ENCODE results near the gene DLGAP1.

The DLGAP1 gene

DNA sequence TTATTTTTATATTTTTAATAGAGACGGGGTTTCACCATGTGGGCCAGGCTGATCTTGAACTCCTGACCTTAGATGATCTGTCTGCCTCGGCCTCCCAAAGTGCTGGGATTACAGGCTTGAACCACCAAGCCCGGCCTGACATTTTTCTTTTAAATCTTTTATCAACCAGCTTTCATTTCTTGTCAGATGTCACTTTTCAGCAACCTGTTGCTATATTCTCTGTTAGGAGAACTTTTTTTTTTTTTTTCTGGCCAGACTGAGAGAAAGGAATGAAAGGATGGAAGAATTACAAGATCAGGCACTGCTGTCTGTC, 858.8 kb downstream of the DLGAP1 start:
- Mint-ChIP-seq H3K36me3 (ENCODE audit: low read depth) (no peaks in the 10 kb centered on the region), H3K4me3 (peak overlapping the region; percentile 60), H3K9me3 (no peaks in the 10 kb centered on the region), H3K27ac (peak overlapping the region; percentile 92), H3K27me3 (ENCODE audit: low read depth, poor library complexity) (peaks cover 3% of the 10 kb centered on the region), H3K4me1 (peaks cover 64% of the 10 kb centered on the region)
- TF ChIP-seq, protein P1, sequence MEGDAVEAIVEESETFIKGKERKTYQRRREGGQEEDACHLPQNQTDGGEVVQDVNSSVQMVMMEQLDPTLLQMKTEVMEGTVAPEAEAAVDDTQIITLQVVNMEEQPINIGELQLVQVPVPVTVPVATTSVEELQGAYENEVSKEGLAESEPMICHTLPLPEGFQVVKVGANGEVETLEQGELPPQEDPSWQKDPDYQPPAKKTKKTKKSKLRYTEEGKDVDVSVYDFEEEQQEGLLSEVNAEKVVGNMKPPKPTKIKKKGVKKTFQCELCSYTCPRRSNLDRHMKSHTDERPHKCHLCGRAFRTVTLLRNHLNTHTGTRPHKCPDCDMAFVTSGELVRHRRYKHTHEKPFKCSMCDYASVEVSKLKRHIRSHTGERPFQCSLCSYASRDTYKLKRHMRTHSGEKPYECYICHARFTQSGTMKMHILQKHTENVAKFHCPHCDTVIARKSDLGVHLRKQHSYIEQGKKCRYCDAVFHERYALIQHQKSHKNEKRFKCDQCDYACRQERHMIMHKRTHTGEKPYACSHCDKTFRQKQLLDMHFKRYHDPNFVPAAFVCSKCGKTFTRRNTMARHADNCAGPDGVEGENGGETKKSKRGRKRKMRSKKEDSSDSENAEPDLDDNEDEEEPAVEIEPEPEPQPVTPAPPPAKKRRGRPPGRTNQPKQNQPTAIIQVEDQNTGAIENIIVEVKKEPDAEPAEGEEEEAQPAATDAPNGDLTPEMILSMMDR (IDR thresholded peaks at IDR 0.05), result no peak
- no peak for DNase-seq

DNA sequence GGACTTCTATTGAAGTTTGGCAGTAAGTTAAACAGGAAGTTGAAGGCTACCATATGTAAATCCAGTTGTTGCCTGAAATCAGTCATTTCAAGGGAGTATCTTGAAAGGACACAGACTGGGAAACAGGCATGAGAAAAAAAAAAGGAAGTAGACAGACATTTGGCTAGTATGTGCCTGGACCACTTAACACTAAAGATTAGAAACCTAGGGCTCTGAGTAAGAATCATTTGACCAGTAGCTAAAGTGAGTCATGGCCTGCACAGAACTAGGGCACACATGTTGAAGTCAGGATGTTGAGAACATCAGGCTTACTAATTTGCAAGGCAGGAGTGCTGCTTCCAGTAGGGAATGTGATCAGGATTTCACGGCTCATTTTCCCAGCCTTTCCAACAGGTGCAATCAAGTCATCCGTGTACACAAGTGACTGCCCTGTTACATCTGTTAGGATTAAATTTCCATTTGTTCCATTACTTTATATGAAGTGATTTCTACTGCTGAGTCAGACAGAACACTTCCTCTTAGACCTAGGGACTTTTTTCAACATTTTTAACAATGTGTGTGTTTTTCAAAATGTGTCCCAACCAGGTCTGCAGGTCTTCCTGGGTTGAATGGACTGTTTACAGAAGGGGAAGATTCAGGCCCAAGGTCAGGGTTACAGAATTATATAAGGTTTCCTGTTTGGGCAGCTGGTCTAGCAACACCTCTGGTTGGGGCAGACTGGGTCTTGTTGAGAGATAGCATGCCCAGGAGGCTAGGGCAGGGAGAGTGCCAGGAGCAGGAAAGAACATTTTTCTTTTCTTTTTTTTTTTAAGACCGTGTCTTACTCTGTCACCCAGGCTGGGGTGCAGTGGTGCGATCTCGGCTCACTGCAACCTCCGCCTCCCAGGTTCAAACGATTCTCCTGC, 859.5 kb downstream of the DLGAP1 start:
- TF ChIP-seq, protein P1 (IDR thresholded peaks at IDR 0.05), result no peak
- Mint-ChIP-seq H3K4me1 (peaks cover 70% of the 10 kb centered on the region), H3K27ac (peak overlapping the region; percentile 96), H3K4me3 (peak overlapping the region; percentile 83), H3K36me3 (ENCODE audit: low read depth) (no peaks in the 10 kb centered on the region), H3K27me3 (ENCODE audit: low read depth, poor library complexity) (peaks cover 3% of the 10 kb centered on the region), H3K9me3 (no peaks in the 10 kb centered on the region)
- DNase-seq, result no peak

DNA sequence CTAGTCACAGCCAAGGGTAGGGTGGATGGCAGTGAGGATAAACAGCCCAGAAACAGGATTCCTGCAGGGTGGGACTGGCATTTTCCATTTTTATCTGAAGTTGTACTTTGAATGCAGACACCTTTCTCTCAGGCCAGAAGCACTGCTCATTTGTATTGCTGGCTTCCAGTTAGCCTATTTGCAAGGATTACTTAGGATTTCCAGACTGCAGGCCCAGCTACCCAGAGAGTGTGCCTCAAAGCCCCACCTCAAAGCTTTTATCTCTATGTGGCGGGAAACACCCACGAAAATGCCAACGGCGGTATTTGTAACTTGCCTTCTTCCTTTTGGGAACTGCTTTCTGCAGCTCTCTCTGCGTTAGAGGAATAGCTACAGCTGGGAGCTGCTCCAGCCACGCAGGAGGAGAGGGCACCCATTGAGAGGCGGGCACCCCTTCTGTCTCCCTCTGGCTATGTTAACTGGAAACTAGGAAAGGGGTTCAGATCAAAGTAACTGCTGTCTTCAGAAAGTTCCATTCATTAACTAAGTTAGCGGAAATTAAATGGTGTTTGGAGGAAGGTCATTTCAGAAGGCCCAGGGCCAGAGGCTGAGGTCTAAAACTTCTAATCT, 860.2 kb downstream of the DLGAP1 start:
- Mint-ChIP-seq H3K27me3 (ENCODE audit: low read depth, poor library complexity) (peaks cover 3% of the 10 kb centered on the region), H3K9me3 (no peaks in the 10 kb centered on the region), H3K36me3 (ENCODE audit: low read depth) (no peaks in the 10 kb centered on the region), H3K27ac (peak overlapping the region; percentile 96), H3K4me1 (peaks cover 70% of the 10 kb centered on the region), H3K4me3 (peak overlapping the region; percentile 83)
- TF ChIP-seq, protein P1 (IDR thresholded peaks at IDR 0.05), result no peak
- DNase-seq, result no peak

DNA sequence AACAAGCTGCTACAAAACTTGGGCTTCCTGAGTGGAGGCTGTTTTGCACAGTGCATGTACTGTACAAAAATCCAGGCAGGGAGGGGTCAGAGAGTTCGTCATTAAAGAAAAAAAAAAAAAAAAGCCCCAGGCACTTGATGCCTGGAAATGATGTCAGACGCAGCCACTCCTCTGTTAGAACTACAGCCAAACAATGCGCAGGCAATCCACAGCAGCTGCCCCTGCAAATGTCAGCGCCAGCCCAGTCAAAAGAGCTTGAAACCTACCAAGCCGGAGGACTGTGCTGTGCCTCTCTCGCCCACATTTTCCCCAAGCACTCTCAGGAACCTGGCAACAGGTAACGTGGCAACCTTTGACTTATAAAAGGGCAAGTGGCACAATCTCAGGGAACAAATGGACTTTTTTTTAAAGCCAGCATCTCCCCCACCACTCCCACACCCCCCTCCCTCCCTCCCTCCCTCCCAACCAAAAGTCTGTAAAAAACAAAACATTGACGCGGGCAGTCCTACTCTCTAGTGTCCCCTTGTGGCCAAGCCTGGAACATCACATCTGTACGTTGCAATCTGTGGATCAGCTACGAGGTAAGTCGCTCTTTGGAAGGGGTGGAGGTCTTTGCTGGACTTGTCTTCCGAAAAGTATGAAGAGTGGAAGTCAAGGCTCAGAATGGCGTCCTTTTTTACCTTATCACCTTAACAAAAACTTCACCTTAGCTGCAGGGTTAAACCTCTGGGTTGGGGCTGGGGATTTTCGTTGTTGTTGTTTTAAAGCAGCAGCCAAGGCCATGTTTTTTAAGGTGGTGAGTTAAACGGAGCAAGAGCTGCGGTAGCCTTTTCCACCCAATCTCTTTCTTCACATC, 861.0 kb downstream of the DLGAP1 start:
- Mint-ChIP-seq H3K9me3 (no peaks in the 10 kb centered on the region), H3K27ac (peak overlapping the region; percentile 96), H3K4me1 (peaks cover 77% of the 10 kb centered on the region), H3K4me3 (peak overlapping the region; percentile 83), H3K36me3 (ENCODE audit: low read depth) (no peaks in the 10 kb centered on the region), H3K27me3 (ENCODE audit: low read depth, poor library complexity) (peaks cover 3% of the 10 kb centered on the region)
- DNase-seq, result peak; percentile 88
- TF ChIP-seq, protein P1 (IDR thresholded peaks at IDR 0.05), result peak; percentile 81

DNA sequence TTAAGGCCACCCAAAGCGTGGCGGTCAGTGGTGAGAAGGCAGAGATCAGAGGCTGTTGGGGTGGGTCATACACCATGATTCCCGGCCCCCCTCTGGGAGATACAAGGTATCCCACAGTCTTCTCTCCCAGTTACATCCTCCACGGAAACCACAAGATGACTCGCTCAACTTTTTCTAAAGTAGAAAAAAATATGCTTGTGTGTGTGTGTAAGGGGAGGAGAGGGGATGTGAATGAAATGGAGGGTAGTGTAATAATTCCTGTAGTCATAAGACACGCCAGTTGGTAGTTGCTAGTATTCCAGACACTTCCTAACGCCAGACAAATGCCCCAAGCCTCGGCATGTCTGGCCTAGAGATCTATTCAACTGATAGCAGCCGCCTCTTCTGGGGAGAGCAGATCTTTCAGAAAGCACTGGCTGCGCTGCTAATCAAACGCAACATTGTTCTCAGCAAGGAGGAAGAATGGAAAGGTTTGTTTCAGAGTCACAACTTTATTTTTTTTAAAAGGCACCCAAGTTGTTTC, 861.7 kb downstream of the DLGAP1 start:
- H3K36me3 Mint-ChIP-seq (ENCODE audit: low read depth), result no peaks in the 10 kb centered on the region
- peaks cover 78% of the 10 kb centered on the region for H3K4me1 Mint-ChIP-seq
- TF ChIP-seq, protein P1 (IDR thresholded peaks at IDR 0.05), result no peak
- H3K4me3 Mint-ChIP-seq, result peak overlapping the region; percentile 83
- no peaks in the 10 kb centered on the region for H3K9me3 Mint-ChIP-seq
- peaks cover 3% of the 10 kb centered on the region for H3K27me3 Mint-ChIP-seq (ENCODE audit: low read depth, poor library complexity)
- DNase-seq, result no peak
- peak overlapping the region; percentile 96 for H3K27ac Mint-ChIP-seq

Data from nephron progenitor cell (in vitro differentiated cells).